Measurements from ENCODE around the gene AGTRAP.

DNA sequence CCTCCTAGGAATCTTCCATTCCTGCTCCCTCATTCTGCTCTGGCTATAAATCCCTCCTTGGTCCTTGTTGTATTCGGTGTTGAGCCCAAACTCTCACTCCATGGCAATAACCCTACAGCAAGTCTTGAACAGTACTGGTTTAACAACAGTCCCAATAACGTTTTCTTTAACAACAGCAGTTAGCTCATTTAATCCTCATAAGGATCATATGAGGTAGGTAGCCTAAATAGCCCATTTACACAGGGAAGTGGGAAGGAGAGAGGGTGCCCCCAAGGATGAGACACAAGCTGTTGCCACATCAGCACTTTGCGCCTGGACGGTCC lies 444 bp upstream of the AGTRAP start:
- TF ChIP-seq KLF6 (CRISPR knock-in tag; IDR thresholded peaks at IDR 0.05; ENCODE audit: borderline replicate concordance) (no peak), MYBL2 (IDR thresholded peaks at IDR 0.05; ENCODE audit: low read depth) (no peak), MYBL2 (CRISPR knock-in tag; IDR thresholded peaks at IDR 0.05; ENCODE audit: borderline replicate concordance) (no peak), TAF1 (IDR thresholded peaks at IDR 0.05; ENCODE audit: control insufficient read depth, extremely low read depth, insufficient read depth, low read length, severe bottlenecking) (no peak), PCBP1 (IDR thresholded peaks at IDR 0.05; ENCODE audit: low read depth, low read length, poor library complexity, severe bottlenecking) (no peak), NR3C1 (CRISPR knock-in tag; IDR thresholded peaks at IDR 0.05) (no peak), TEAD4 (IDR thresholded peaks at IDR 0.05; ENCODE audit: low read length) (no peak), TEAD4 (CRISPR knock-in tag; IDR thresholded peaks at IDR 0.05; ENCODE audit: borderline replicate concordance) (no peak), HSF4 (CRISPR knock-in tag; IDR thresholded peaks at IDR 0.05; ENCODE audit: borderline replicate concordance) (no peak), ERF (CRISPR knock-in tag; IDR thresholded peaks at IDR 0.05) (no peak), SMARCA4 (IDR thresholded peaks at IDR 0.05) (no peak)
- TF ChIP-seq, protein P1, sequence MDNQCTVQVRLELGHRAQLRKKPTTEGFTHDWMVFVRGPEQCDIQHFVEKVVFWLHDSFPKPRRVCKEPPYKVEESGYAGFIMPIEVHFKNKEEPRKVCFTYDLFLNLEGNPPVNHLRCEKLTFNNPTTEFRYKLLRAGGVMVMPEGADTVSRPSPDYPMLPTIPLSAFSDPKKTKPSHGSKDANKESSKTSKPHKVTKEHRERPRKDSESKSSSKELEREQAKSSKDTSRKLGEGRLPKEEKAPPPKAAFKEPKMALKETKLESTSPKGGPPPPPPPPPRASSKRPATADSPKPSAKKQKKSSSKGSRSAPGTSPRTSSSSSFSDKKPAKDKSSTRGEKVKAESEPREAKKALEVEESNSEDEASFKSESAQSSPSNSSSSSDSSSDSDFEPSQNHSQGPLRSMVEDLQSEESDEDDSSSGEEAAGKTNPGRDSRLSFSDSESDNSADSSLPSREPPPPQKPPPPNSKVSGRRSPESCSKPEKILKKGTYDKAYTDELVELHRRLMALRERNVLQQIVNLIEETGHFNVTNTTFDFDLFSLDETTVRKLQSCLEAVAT (IDR thresholded peaks at IDR 0.05), result no peak
- TF ChIP-seq, protein P2, sequence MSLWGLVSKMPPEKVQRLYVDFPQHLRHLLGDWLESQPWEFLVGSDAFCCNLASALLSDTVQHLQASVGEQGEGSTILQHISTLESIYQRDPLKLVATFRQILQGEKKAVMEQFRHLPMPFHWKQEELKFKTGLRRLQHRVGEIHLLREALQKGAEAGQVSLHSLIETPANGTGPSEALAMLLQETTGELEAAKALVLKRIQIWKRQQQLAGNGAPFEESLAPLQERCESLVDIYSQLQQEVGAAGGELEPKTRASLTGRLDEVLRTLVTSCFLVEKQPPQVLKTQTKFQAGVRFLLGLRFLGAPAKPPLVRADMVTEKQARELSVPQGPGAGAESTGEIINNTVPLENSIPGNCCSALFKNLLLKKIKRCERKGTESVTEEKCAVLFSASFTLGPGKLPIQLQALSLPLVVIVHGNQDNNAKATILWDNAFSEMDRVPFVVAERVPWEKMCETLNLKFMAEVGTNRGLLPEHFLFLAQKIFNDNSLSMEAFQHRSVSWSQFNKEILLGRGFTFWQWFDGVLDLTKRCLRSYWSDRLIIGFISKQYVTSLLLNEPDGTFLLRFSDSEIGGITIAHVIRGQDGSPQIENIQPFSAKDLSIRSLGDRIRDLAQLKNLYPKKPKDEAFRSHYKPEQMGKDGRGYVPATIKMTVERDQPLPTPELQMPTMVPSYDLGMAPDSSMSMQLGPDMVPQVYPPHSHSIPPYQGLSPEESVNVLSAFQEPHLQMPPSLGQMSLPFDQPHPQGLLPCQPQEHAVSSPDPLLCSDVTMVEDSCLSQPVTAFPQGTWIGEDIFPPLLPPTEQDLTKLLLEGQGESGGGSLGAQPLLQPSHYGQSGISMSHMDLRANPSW (CRISPR knock-in tag; IDR thresholded peaks at IDR 0.05), result no peak
- TF ChIP-seq, protein P3, sequence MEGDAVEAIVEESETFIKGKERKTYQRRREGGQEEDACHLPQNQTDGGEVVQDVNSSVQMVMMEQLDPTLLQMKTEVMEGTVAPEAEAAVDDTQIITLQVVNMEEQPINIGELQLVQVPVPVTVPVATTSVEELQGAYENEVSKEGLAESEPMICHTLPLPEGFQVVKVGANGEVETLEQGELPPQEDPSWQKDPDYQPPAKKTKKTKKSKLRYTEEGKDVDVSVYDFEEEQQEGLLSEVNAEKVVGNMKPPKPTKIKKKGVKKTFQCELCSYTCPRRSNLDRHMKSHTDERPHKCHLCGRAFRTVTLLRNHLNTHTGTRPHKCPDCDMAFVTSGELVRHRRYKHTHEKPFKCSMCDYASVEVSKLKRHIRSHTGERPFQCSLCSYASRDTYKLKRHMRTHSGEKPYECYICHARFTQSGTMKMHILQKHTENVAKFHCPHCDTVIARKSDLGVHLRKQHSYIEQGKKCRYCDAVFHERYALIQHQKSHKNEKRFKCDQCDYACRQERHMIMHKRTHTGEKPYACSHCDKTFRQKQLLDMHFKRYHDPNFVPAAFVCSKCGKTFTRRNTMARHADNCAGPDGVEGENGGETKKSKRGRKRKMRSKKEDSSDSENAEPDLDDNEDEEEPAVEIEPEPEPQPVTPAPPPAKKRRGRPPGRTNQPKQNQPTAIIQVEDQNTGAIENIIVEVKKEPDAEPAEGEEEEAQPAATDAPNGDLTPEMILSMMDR (IDR thresholded peaks at IDR 0.05 in 2 of 3, conservative IDR thresholded peaks at IDR 0.05 in 1 of 3; ENCODE audit: insufficient read depth in 2 of 3, low read depth in 1 of 3, low read length in 3 of 3), result no peak
